GM10248 (cell line): ENCODE measurements around the gene THAP12.

Experiments used
- CTCF ChIA-PET: fragments of 300-600 bp; sonication (Branson Sonifier 250); formaldehyde crosslinking; extraction: SDS; loops from one replicate; lab custom pipeline; 2021; ENCODE audit warnings: antibody characterized with exemption; lab: Yijun Ruan, JAX
- POLR2A ChIA-PET: fragments of 350-650 bp; sonication (Branson Sonifier 250); formaldehyde crosslinking; extraction: SDS; loops from one replicate; lab custom pipeline; 2020; ENCODE audit warnings: antibody characterized with exemption; lab: Yijun Ruan, JAX
- DNase-seq: peaks from one replicate; pipeline ENCODE4 v3.0.0; 2012; ENCODE audit errors: extremely low spot score
- CTCF ChIP-seq: IDR thresholded peaks from 2 replicates; pipeline ENCODE4 v1.5.1; 2012; ENCODE audit warnings: mild to moderate bottlenecking, low read depth; ENCODE audit errors: extremely low read depth, missing control alignments, control extremely low read depth

THAP12 gene

GRCh38 chr11:76315182-76315853, 65.6 kb downstream of the THAP12 start:
- CTCF ChIA-PET, result interaction anchor here (1.2 to 17.0 kb wide), 2 partner anchors 17 to 105 kb away, joined by 3 to 296 read pairs; partner anchors contain the start of gene WNT11
- no peak for DNase-seq
- TF ChIP-seq CTCF, result no peak
- POLR2A ChIA-PET, result no interaction called here

- no peak for TF ChIP-seq CTCF
- no peak for DNase-seq
- CTCF ChIA-PET, result interaction anchor here (1.2 to 17.0 kb wide), 2 partner anchors 17 to 105 kb away, joined by 3 to 296 read pairs; partner anchors contain the start of gene WNT11
- POLR2A ChIA-PET, result no interaction called here
Observed at GRCh38 chr11:76314741-76315090, 66.2 kb downstream of the THAP12 start.

GRCh38 chr11:76313913-76314740, 66.8 kb downstream of the THAP12 start:
- TF ChIP-seq CTCF, result no peak
- ChIA-PET POLR2A (no interaction called here), CTCF (interaction anchor here (1.2 to 17.0 kb wide), 2 partner anchors 16 to 104 kb away, joined by 3 to 296 read pairs; partner anchors contain the start of gene WNT11)
- DNase-seq, result no peak

- TF ChIP-seq CTCF, result no peak
Observed at GRCh38 chr11:76313271-76313670, 67.7 kb downstream of the THAP12 start.

GRCh38 chr11:76310832-76311595, 69.9 kb downstream of the THAP12 start:
- ChIA-PET CTCF (interaction anchor here (1.9 to 17.0 kb wide), 2 partner anchors 8 to 101 kb away, joined by 10 to 296 read pairs; partner anchors contain the start of gene WNT11), POLR2A (no interaction called here)

More at GRCh38 chr11:76313271-76313670, 67.7 kb downstream of the THAP12 start:
- DNase-seq, result no peak
- CTCF ChIA-PET, result interaction anchor here (17.0 kb wide), 1 partner anchor 103 kb away, joined by 296 read pairs; the partner anchor contains the start of gene WNT11
- POLR2A ChIA-PET, result no interaction called here

More at GRCh38 chr11:76310832-76311595, 69.9 kb downstream of the THAP12 start:
- no peak for DNase-seq
- no peak for TF ChIP-seq CTCF
